ENCODE data around the gene ABCC11. TPM values are rescaled to one million over a fixed set of nuclear protein-coding genes. Genes with fewer than 3 reads are reported as not detected.

The ABCC11 gene
- total RNA-seq, 1 donor from 2014 or later: not detected

- DNase-seq (ENCODE audit: extremely low spot score in 2 of 2): no peak
- TF ChIP-seq POLR2AphosphoS5 (IDR thresholded peaks at IDR 0.05; ENCODE audit: insufficient read depth in 1 of 2, low read depth in 1 of 2) (no peak), CTCF (IDR thresholded peaks at IDR 0.05) (no peak), POLR2A (IDR thresholded peaks at IDR 0.05) (no peak)
- Histone ChIP-seq H3K27me3 (no peaks in the 10 kb centered on the region), H3K27ac (no peak overlapping the region), H3K36me3 (no peaks in the 10 kb centered on the region), H3K4me3 (no peak overlapping the region), H3K9me3 (no peaks in the 10 kb centered on the region), H3K4me1 (no peaks in the 10 kb centered on the region)
- intact Hi-C loops (cut with DNase I): no loop called here
Measured at GRCh38 chr16:48125888-48126287, 121.5 kb downstream of the ABCC11 start.

GRCh38 chr16:48124266-48124665 lies 123.1 kb downstream of the ABCC11 start:
- Histone ChIP-seq H3K36me3 (no peaks in the 10 kb centered on the region), H3K4me1 (no peaks in the 10 kb centered on the region), H3K9me3 (no peaks in the 10 kb centered on the region), H3K27ac (no peak overlapping the region), H3K27me3 (no peaks in the 10 kb centered on the region), H3K4me3 (no peak overlapping the region)
- intact Hi-C loops (cut with DNase I): no loop called here
- TF ChIP-seq CTCF (IDR thresholded peaks at IDR 0.05): no peak
- TF ChIP-seq POLR2A (IDR thresholded peaks at IDR 0.05): no peak
- TF ChIP-seq POLR2AphosphoS5 (IDR thresholded peaks at IDR 0.05; ENCODE audit: insufficient read depth in 1 of 2, low read depth in 1 of 2): no peak
- DNase-seq (ENCODE audit: extremely low spot score in 2 of 2): no peak

GRCh38 chr16:48123104-48123788 lies 124.1 kb downstream of the ABCC11 start:
- no peaks in the 10 kb centered on the region for H3K4me1 ChIP-seq
- no peaks in the 10 kb centered on the region for H3K27me3 ChIP-seq
- H3K36me3 ChIP-seq: no peaks in the 10 kb centered on the region
- TF ChIP-seq POLR2A (IDR thresholded peaks at IDR 0.05): no peak
- TF ChIP-seq CTCF (IDR thresholded peaks at IDR 0.05): no peak
- TF ChIP-seq POLR2AphosphoS5 (IDR thresholded peaks at IDR 0.05; ENCODE audit: insufficient read depth in 1 of 2, low read depth in 1 of 2): no peak
- no peak overlapping the region for H3K27ac ChIP-seq
- no peak for DNase-seq (ENCODE audit: extremely low spot score in 2 of 2)
- intact Hi-C loops (cut with DNase I): no loop called here
- no peaks in the 10 kb centered on the region for H3K9me3 ChIP-seq
- H3K4me3 ChIP-seq: no peak overlapping the region

- intact Hi-C loops (cut with DNase I): no loop called here
- H3K4me3 ChIP-seq: no peak overlapping the region
- no peaks in the 10 kb centered on the region for H3K27me3 ChIP-seq
- TF ChIP-seq POLR2A (IDR thresholded peaks at IDR 0.05): no peak
- no peak for TF ChIP-seq CTCF (IDR thresholded peaks at IDR 0.05)
- no peak for TF ChIP-seq POLR2AphosphoS5 (IDR thresholded peaks at IDR 0.05; ENCODE audit: insufficient read depth in 1 of 2, low read depth in 1 of 2)
- no peak overlapping the region for H3K27ac ChIP-seq
- H3K9me3 ChIP-seq: no peaks in the 10 kb centered on the region
- no peaks in the 10 kb centered on the region for H3K4me1 ChIP-seq
- no peak for DNase-seq (ENCODE audit: extremely low spot score in 2 of 2)
- no peaks in the 10 kb centered on the region for H3K36me3 ChIP-seq
Measured at GRCh38 chr16:48121276-48121675, 126.1 kb downstream of the ABCC11 start.

GRCh38 chr16:48118841-48119240 lies 128.5 kb downstream of the ABCC11 start:
- H3K27ac ChIP-seq: no peak overlapping the region
- H3K4me1 ChIP-seq: no peaks in the 10 kb centered on the region
- no peaks in the 10 kb centered on the region for H3K36me3 ChIP-seq
- intact Hi-C loops (cut with DNase I): no loop called here
- no peaks in the 10 kb centered on the region for H3K27me3 ChIP-seq
- H3K9me3 ChIP-seq: no peaks in the 10 kb centered on the region
- TF ChIP-seq CTCF (IDR thresholded peaks at IDR 0.05) (no peak), POLR2A (IDR thresholded peaks at IDR 0.05) (no peak), POLR2AphosphoS5 (IDR thresholded peaks at IDR 0.05; ENCODE audit: insufficient read depth in 1 of 2, low read depth in 1 of 2) (no peak)
- no peak for DNase-seq (ENCODE audit: extremely low spot score in 2 of 2)
- H3K4me3 ChIP-seq: no peak overlapping the region

Measured in vagina (tissue), 2 donors.